GM21526 (cell line): ENCODE results near the gene DUSP7.

ENCODE experiments used
- ATAC-seq: cut with Tn5 transposase; IDR thresholded peaks from one replicate; pipeline ENCODE4 v1.9.1; 2021; ENCODE audit warnings: moderate library complexity; ENCODE audit not compliant: unreplicated experiment, low FRiP score

DUSP7 gene

GRCh38 chr3:52069135-52069534 lies 12.8 kb upstream of the DUSP7 start:
- ATAC-seq: no peak

DNA sequence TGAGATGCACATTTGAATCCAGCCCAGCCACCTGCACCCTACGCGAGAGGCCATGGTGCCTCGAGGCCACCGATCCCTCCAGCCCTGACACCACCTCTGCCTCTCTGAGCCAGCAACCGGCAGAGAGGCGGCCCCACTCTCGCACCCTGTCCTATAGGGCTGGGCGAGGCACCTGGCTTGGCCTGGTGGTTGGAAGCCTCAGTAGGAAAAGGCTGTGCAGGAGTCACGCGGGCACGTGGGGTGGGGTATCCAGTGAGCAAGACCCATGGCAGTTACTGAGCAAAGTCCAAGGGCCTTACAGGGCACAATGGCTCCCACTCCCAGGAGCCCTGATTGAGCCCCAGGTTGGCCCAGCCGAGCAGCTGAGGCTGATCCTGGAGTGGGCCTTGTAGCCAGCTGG lies 12.4 kb upstream of the DUSP7 start:
- ATAC-seq: no peak

DNA sequence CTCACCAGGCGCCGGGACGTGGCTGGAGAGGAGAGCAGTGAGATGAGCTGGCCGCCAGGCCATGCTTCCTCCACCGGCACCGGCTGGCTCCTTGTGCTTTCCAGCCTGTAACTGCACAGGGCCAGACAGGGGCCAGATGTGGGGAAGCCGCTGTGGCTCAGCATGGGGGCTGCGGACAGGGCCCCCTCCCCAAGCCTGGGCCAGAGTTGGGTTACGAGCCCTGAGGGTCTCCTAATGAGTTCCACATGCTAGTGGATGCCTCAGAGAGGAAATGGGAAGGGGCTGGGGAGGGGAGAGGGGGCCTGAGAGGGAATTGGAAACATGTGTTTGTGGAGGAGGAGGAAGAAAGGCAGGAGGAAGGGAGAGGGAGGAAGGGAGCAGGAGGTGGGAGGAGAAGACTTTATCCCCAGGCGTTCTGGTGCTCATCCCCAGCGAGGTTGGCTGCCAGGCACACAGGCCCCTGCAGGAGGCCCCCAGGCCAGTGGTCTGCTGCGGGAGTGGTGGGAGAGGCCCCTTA lies 11.7 kb upstream of the DUSP7 start:
- ATAC-seq: no peak

GRCh38 chr3:52067526-52067925 lies 11.2 kb upstream of the DUSP7 start:
- no peak for ATAC-seq

GRCh38 chr3:52067046-52067445 lies 10.7 kb upstream of the DUSP7 start:
- ATAC-seq: no peak

DNA sequence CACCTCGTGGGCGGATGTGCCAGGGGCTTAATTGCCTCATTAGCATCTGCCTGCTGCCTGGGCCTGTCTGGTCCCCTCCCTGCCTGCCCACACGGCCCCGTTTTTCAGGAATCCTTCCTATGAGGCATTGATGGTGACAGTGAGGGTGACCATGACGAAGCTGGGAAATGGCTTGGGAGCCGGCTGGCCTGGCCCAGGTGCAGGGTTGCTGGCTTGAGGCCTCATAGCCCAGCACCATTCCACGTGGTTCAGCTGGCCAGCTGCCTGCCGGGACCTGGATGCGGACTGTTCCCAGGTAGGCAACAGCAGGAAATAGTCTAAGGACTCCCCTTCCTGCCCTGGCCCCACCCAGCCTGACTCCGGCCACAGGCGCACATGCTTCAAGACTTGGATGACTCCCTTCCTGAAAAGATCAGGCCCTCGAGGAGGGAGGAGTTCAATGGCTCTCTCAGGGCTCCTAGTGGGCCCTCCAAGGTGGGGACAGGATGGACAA lies 8.9 kb upstream of the DUSP7 start:
- no peak for ATAC-seq

DNA sequence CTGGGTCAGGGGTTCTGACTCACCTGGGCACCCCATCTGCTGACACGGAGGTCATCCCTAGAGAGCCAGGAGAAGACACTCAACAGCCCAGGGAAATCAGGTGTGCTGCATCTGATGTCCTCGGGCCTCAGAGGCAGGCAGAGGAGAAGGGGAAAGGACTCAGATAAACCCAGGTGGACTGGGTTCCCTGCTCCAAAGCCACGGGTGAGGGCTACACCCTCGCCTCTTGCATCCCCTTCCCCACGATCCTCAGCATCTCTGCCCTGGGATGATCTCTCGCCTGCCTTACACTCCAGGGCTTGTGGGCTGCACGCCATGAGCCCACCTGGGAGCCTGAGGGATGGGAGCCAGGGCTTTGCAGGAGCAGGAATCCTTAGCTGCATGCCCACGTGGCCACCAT lies 8.2 kb upstream of the DUSP7 start:
- ATAC-seq: no peak

DNA sequence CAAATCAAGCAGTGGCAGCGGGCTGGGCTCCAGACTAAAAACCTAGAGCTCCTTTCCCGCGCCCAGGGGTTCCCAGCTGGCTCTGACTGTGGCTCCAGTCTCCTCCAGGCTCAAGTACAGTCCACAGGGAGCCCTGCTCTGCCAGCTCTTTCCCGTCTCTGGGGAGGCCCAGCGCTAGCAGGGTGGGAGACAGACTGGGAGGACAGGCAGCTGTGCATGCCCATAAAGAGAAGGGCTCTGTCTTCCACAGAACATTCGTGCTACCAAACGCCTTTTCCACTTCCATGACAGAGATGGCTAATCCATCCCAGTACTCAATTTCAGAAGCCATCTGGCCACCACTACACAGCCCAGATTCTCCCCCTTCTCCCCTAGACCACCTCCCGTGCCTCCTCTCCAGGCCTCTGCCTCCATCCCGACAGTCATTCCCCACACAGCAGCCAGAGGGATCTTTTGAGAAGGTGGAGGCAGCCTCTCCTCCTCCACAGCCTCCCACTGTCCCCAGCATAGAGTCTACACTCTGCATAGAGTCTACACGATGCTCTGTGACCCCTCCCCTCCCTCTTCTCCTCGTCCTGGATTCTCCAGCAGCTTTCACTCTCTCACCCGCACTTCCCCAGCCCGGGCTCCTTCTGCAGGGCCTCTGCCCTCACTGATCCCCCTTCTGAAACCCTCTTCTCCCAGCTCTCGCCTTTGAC lies 6.8 kb upstream of the DUSP7 start:
- no peak for ATAC-seq

GRCh38 chr3:52062505-52062904 lies 6.1 kb upstream of the DUSP7 start:
- ATAC-seq: no peak

DNA sequence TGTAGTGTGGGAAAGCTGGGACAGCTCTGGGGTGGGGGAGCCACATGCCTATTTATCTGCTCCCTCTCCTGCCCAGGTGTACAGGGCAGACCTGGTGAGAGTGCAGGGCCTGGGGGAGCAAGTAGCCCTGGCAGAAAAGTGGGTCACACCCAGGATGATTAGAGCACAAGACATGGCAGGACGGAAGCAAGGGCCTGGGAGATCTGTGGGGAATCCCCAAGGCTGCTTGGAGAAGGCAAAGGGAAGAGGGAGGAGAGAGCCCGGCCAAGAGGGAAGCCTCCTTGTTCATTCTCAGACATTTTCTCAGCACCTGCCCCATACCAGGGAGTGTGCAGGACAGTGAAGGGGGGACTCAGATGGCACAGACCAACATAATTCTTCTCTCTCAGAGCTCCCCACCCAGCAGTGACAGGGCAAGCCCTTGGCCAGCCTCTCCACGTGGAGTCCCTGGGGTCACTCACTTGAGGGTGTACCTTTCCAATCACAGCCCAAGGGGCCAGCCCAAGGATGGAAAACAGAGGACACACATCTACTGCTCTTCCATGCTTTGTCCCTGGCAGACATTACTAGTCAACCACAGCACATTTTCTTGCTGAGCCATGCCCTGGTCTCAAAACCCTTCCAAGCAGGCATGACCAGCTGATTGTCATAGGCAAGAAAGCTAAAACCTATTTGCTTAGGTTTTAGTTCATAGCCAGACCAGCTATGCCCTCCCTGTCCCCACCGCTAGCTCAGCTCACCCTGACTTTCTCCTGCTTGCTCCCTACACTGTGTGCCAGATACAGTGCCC lies 4.9 kb upstream of the DUSP7 start:
- no peak for ATAC-seq

DNA sequence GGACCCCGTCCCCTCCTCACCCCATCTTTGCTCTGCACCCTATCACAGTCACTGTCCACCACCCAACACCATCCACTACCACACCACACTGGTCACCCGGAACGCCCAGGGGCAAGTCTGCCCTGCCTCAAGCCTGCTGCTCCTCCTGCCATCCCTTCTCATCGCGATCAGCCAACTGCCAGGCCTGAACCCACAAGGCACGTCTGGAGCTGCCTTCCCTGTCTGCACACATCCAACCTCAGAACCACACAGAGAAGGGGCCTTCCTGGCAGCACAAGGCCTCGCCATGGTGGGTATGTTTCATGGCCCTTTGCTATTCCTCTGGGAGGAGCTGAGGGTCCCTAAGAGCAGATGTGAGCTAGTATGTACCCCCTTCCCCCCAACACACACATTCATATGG lies 3.4 kb upstream of the DUSP7 start:
- no peak for ATAC-seq

GRCh38 chr3:52057812-52058495 lies 1.6 kb upstream of the DUSP7 start:
- no peak for ATAC-seq

GRCh38 chr3:52056968-52057811 lies 819 bp upstream of the DUSP7 start:
- ATAC-seq: peak; percentile 70

- peak; percentile 12 for ATAC-seq
Measured at GRCh38 chr3:52055537-52056351, 627 bp downstream of the DUSP7 start.

- no peak for ATAC-seq
Measured at GRCh38 chr3:52054661-52055511, 1.5 kb downstream of the DUSP7 start.

DNA sequence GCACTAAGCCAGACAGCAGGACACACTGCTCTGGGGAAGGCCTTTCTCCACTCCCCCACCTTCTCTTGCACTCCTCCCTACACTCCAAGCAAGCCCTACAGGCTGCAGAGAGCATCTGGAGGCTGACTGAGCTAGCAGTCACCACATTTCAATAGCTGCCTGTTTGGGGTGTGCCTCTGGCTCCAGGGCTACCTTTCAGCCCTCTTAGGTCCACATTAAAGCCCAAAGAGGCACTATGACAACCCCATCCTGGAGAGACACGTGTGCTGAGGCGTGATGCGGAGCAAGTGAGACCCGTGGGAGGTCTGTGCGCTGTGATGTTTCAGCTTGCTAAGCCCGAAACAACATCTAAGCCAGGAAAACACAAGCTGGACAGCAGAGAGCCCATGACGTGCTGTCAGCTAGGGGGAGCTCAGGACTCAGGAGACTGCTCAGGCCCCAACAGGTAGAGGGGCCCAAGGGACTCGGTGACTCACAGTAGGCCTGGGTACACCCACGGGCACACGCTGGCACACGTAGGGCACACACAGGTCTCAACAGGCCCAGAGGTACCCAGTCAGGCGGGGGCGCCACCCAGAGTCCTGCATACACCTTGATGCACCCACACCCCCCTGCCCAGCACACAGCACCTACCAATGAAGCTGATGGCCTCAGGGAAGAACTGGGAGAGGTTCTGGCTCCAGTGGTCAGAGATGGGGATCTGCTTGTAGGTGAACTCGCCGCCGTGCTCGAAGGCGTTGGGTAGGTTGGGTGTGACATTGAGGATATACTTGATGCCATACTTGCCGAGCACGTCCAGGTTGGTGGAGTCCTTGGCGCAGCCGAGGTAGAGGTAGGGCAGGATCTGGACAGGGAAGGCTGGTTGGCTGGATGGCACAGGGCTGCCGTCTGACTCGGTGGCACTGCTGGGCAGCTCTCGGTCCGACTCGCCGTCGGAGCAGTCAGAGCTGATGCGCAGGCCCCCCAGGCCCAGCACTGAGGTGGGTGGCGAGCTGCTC lies 2.8 kb downstream of the DUSP7 start:
- no peak for ATAC-seq

- ATAC-seq: no peak
Measured at GRCh38 chr3:52052831-52053306, 3.5 kb downstream of the DUSP7 start.
